ENCODE data around the gene BICRA. TPM values are rescaled to one million over a fixed set of nuclear protein-coding genes. Genes with fewer than 3 reads are reported as not detected.

Gene BICRA
- total and polyA plus RNA-seq, 2 donors (not counting 1 experiment from before 2014, with no cell fraction given): 14.1 to 34.7 TPM

DNA sequence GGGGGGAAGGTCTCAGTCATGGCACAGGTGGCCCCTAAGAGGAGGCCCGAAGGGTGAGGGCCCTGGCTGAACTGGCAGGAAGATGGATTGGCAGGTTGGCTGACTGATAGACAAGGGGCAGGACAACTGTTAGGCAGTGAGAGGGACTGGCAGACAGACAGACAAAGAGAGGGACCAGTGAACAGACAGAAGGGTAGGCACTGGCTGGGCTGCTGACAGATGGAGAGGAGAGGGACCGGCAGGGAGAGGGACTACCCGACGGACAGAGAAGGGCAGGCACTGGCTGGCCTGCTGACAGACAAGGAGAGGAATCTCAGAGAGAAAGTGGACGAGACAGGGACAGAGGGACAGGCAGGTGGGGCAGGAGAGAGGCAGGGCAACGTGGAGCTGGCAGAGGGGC is 72.5 kb downstream of the BICRA start:
- ATAC-seq (ENCODE audit: low read depth) (no peak), DNase-seq (no peak)
- H3K36me3 ChIP-seq (replicated peaks in 1 of 2; ENCODE audit: control extremely low read depth in 1 of 2, control insufficient read depth in 1 of 2, extremely low read depth in 1 of 2, insufficient read depth in 2 of 2, low read length in 1 of 2): peaks cover 0 to 4% of the 10 kb centered on the region in 2 experiments
- WGBS (ENCODE audit: insufficient coverage): 98% methylated on average over 6 of the region's 6 CpGs
- H3K4me3 Mint-ChIP-seq: no peak overlapping the region
- no peak overlapping the region for H3K27ac Mint-ChIP-seq
- POLR2A ChIA-PET: no interaction called here
- H3K27me3 Mint-ChIP-seq: no peaks in the 10 kb centered on the region
- H3K27me3 ChIP-seq (replicated peaks in 1 of 4; ENCODE audit: control extremely low read depth in 1 of 4, control insufficient read depth in 3 of 4, insufficient read depth in 4 of 4, low read length in 3 of 4): no peaks in the 10 kb centered on the region
- TF ChIP-seq CTCF (IDR thresholded peaks at IDR 0.05): no peak
- TF ChIP-seq EZH2 (IDR thresholded peaks at IDR 0.05; ENCODE audit: borderline replicate concordance, insufficient read depth, low read depth, low read length, poor library complexity, severe bottlenecking): no peak
- no peaks in the 10 kb centered on the region for H3K9me3 Mint-ChIP-seq (ENCODE audit: insufficient read depth)
- no peak overlapping the region for H2AFZ ChIP-seq (ENCODE audit: insufficient read depth, low read depth, low read length, poor library complexity, severe bottlenecking)
- peaks cover 12% of the 10 kb centered on the region for H4K20me1 ChIP-seq (ENCODE audit: control insufficient read depth, insufficient read depth, low read length, poor library complexity, severe bottlenecking)
- H3K9me3 ChIP-seq (ENCODE audit: control extremely low read depth in 1 of 3, control insufficient read depth in 2 of 3, insufficient read depth in 1 of 3, low read length in 2 of 3): no peaks in the 10 kb centered on the region
- H3K9ac ChIP-seq (ENCODE audit: low read length): no peak overlapping the region
- no peak overlapping the region for H3K4me2 ChIP-seq (replicated peaks; ENCODE audit: low read depth, low read length, poor library complexity, severe bottlenecking)
- H3K4me1 ChIP-seq (ENCODE audit: control insufficient read depth in 2 of 2, insufficient read depth in 2 of 2, low read length in 2 of 2): no peaks in the 10 kb centered on the region
- CTCF ChIA-PET: no interaction called here
- H3K27ac ChIP-seq (ENCODE audit: low read length in 2 of 2): no peak overlapping the region
- H3K4me3 ChIP-seq (ENCODE audit: control extremely low read depth in 1 of 5, extremely low read depth in 1 of 5, insufficient read depth in 1 of 5, low read depth in 2 of 5, low read length in 4 of 5): no peak overlapping the region
- H3K79me2 ChIP-seq (ENCODE audit: control insufficient read depth, insufficient read depth, low read length): no peaks in the 10 kb centered on the region
- intact Hi-C loops (cut with micrococcal nuclease): no loop called here
- no peaks in the 10 kb centered on the region for H3K4me1 Mint-ChIP-seq

GRCh38 chr19:47681936-47682335 is 73.0 kb downstream of the BICRA start:
- Histone ChIP-seq H2AFZ (ENCODE audit: insufficient read depth, low read depth, low read length, poor library complexity, severe bottlenecking) (no peak overlapping the region), H3K4me1 (ENCODE audit: control insufficient read depth in 2 of 2, insufficient read depth in 2 of 2, low read length in 2 of 2) (no peaks in the 10 kb centered on the region), H3K9me3 (ENCODE audit: control extremely low read depth in 1 of 3, control insufficient read depth in 2 of 3, insufficient read depth in 1 of 3, low read length in 2 of 3) (no peaks in the 10 kb centered on the region), H3K4me3 (ENCODE audit: control extremely low read depth in 1 of 5, extremely low read depth in 1 of 5, insufficient read depth in 1 of 5, low read depth in 2 of 5, low read length in 4 of 5) (no peak overlapping the region), H4K20me1 (ENCODE audit: control insufficient read depth, insufficient read depth, low read length, poor library complexity, severe bottlenecking) (peaks cover 12% of the 10 kb centered on the region), H3K36me3 (replicated peaks in 1 of 2; ENCODE audit: control extremely low read depth in 1 of 2, control insufficient read depth in 1 of 2, extremely low read depth in 1 of 2, insufficient read depth in 2 of 2, low read length in 1 of 2) (peaks cover 0 to 1% of the 10 kb centered on the region in 2 experiments), H3K79me2 (ENCODE audit: control insufficient read depth, insufficient read depth, low read length) (no peaks in the 10 kb centered on the region), H3K4me2 (replicated peaks; ENCODE audit: low read depth, low read length, poor library complexity, severe bottlenecking) (no peak overlapping the region), H3K9ac (ENCODE audit: low read length) (no peak overlapping the region), H3K27me3 (replicated peaks in 1 of 4; ENCODE audit: control extremely low read depth in 1 of 4, control insufficient read depth in 3 of 4, insufficient read depth in 4 of 4, low read length in 3 of 4) (no peaks in the 10 kb centered on the region), H3K27ac (ENCODE audit: low read length in 2 of 2) (no peak overlapping the region)
- no peak for ATAC-seq (ENCODE audit: low read depth)
- H3K4me1 Mint-ChIP-seq: no peaks in the 10 kb centered on the region
- H3K27me3 Mint-ChIP-seq: no peaks in the 10 kb centered on the region
- H3K27ac Mint-ChIP-seq: no peak overlapping the region
- intact Hi-C loops (cut with micrococcal nuclease): no loop called here
- no peak overlapping the region for H3K4me3 Mint-ChIP-seq
- H3K9me3 Mint-ChIP-seq (ENCODE audit: insufficient read depth): no peaks in the 10 kb centered on the region
- ChIA-PET CTCF (no interaction called here), POLR2A (no interaction called here)
- TF ChIP-seq EZH2 (IDR thresholded peaks at IDR 0.05; ENCODE audit: borderline replicate concordance, insufficient read depth, low read depth, low read length, poor library complexity, severe bottlenecking) (no peak), CTCF (IDR thresholded peaks at IDR 0.05) (no peak)
- no peak for DNase-seq
- 98% methylated on average over 23 of the region's 23 CpGs for WGBS (ENCODE audit: insufficient coverage)
